ENCODE results near the gene SKIDA1.
"Not testable (repeated sequence)": the region's sequence is repeated elsewhere in the genome, so short reads cannot be mapped to it uniquely, and the experiment has no call there.

Gene SKIDA1

GRCh38 chr10:21547246-21547645, 21.8 kb upstream of the SKIDA1 start:
- Histone ChIP-seq H3K9me3 (ENCODE audit: low read length) (no peaks in the 10 kb centered on the region), H3F3A (ENCODE audit: insufficient read depth, low read length) (no peaks in the 10 kb centered on the region), H3K27me3 (ENCODE audit: insufficient read depth, low read length) (no peaks in the 10 kb centered on the region), H3K27ac (ENCODE audit: low read depth, low read length, poor library complexity, severe bottlenecking) (no peak overlapping the region), H3K4me2 (ENCODE audit: low read length) (no peak overlapping the region), H3K9me2 (ENCODE audit: low read depth, low read length) (no peaks in the 10 kb centered on the region), H3K4me1 (ENCODE audit: insufficient read depth, low read length, severe bottlenecking) (no peaks in the 10 kb centered on the region), H3K36me3 (ENCODE audit: insufficient read depth, low read length) (peaks cover 79% of the 10 kb centered on the region), H4K20me1 (ENCODE audit: insufficient read depth, low read length) (no peaks in the 10 kb centered on the region), H2AFZ (ENCODE audit: low read length) (no peak overlapping the region), H3K79me2 (ENCODE audit: insufficient read depth, low read length) (0 out of 2 replicates have a peak, but pooled peaks cover 9% of the 10 kb centered on the region), H3K4me3 (ENCODE audit: low read depth, low read length, poor library complexity, severe bottlenecking) (no peak overlapping the region), H3K9ac (ENCODE audit: low read length) (no peak overlapping the region)
- no peak for TF ChIP-seq CTCF (IDR thresholded peaks at IDR 0.05; ENCODE audit: low read length)

- not testable (repeated sequence) for H3K4me2 ChIP-seq (ENCODE audit: low read length); H3K27me3 ChIP-seq (ENCODE audit: insufficient read depth, low read length); H3K4me3 ChIP-seq (ENCODE audit: low read depth, low read length, poor library complexity, severe bottlenecking); H3K9me3 ChIP-seq (ENCODE audit: low read length); H3K79me2 ChIP-seq (ENCODE audit: insufficient read depth, low read length); H3K27ac ChIP-seq (ENCODE audit: low read depth, low read length, poor library complexity, severe bottlenecking); H4K20me1 ChIP-seq (ENCODE audit: insufficient read depth, low read length); H3K9me2 ChIP-seq (ENCODE audit: low read depth, low read length); H3K4me1 ChIP-seq (ENCODE audit: insufficient read depth, low read length, severe bottlenecking); H2AFZ ChIP-seq (ENCODE audit: low read length); H3K9ac ChIP-seq (ENCODE audit: low read length); H3F3A ChIP-seq (ENCODE audit: insufficient read depth, low read length)
- peaks cover 89% of the 10 kb centered on the region for H3K36me3 ChIP-seq (ENCODE audit: insufficient read depth, low read length)
Observed at GRCh38 chr10:21540701-21541100, 15.2 kb upstream of the SKIDA1 start.

- H3K4me3 ChIP-seq (ENCODE audit: low read depth, low read length, poor library complexity, severe bottlenecking) = no peak overlapping the region
- H3K4me1 ChIP-seq (ENCODE audit: insufficient read depth, low read length, severe bottlenecking) = peaks cover 20% of the 10 kb centered on the region
- no peaks in the 10 kb centered on the region for H3F3A ChIP-seq (ENCODE audit: insufficient read depth, low read length)
- TF ChIP-seq EZH2 (IDR thresholded peaks at IDR 0.05; ENCODE audit: borderline replicate concordance, low read length) = no peak
- no peak for TF ChIP-seq CTCF (IDR thresholded peaks at IDR 0.05; ENCODE audit: low read length)
- no peak overlapping the region for H2AFZ ChIP-seq (ENCODE audit: low read length)
- peaks cover 11% of the 10 kb centered on the region for H3K79me2 ChIP-seq (ENCODE audit: insufficient read depth, low read length)
- H3K4me2 ChIP-seq (ENCODE audit: low read length) = no peak overlapping the region
- no peaks in the 10 kb centered on the region for H4K20me1 ChIP-seq (ENCODE audit: insufficient read depth, low read length)
- no peak overlapping the region for H3K27ac ChIP-seq (ENCODE audit: low read depth, low read length, poor library complexity, severe bottlenecking)
- H3K27me3 ChIP-seq (ENCODE audit: insufficient read depth, low read length) = no peaks in the 10 kb centered on the region
- H3K9ac ChIP-seq (ENCODE audit: low read length) = no peak overlapping the region
- peaks cover 53% of the 10 kb centered on the region for H3K36me3 ChIP-seq (ENCODE audit: insufficient read depth, low read length)
- no peaks in the 10 kb centered on the region for H3K9me3 ChIP-seq (ENCODE audit: low read length)
- H3K9me2 ChIP-seq (ENCODE audit: low read depth, low read length) = no peaks in the 10 kb centered on the region
Observed at GRCh38 chr10:21536874-21537273, 11.4 kb upstream of the SKIDA1 start.

- H3K27me3 ChIP-seq (ENCODE audit: insufficient read depth, low read length); H3K27ac ChIP-seq (ENCODE audit: low read depth, low read length, poor library complexity, severe bottlenecking); H3K9ac ChIP-seq (ENCODE audit: low read length); H2AFZ ChIP-seq (ENCODE audit: low read length); H4K20me1 ChIP-seq (ENCODE audit: insufficient read depth, low read length); H3F3A ChIP-seq (ENCODE audit: insufficient read depth, low read length); H3K9me3 ChIP-seq (ENCODE audit: low read length); H3K9me2 ChIP-seq (ENCODE audit: low read depth, low read length): not testable (repeated sequence)
- H3K4me2 ChIP-seq (ENCODE audit: low read length) = peak overlapping the region; percentile 84; the same call in 1 of the 2 replicates
- H3K4me3 ChIP-seq (ENCODE audit: low read depth, low read length, poor library complexity, severe bottlenecking) = peak overlapping the region; percentile 74
- H3K4me1 ChIP-seq (ENCODE audit: insufficient read depth, low read length, severe bottlenecking) = peaks cover 20% of the 10 kb centered on the region
- peaks cover 11% of the 10 kb centered on the region for H3K79me2 ChIP-seq (ENCODE audit: insufficient read depth, low read length)
- H3K36me3 ChIP-seq (ENCODE audit: insufficient read depth, low read length) = peaks cover 44% of the 10 kb centered on the region
Observed at GRCh38 chr10:21535976-21536375, 10.5 kb upstream of the SKIDA1 start.
